ENCODE results near the gene TP53I3.
"Not testable (repeated sequence)": the region's sequence is repeated elsewhere in the genome, so short reads cannot be mapped to it uniquely, and the experiment has no call there.

The TP53I3 gene

GRCh38 chr2:24095171-24095677 lies 10.6 kb upstream of the TP53I3 start:
- DNase-seq (ENCODE audit: low spot score): not testable (repeated sequence)

- not testable (repeated sequence) for DNase-seq (ENCODE audit: low spot score)
Observed at GRCh38 chr2:24093270-24093669, 8.6 kb upstream of the TP53I3 start.

- no peak for DNase-seq (ENCODE audit: low spot score)
Observed at GRCh38 chr2:24088821-24089359, 4.3 kb upstream of the TP53I3 start.

GRCh38 chr2:24087032-24087431 lies 2.4 kb upstream of the TP53I3 start:
- no peak for DNase-seq (ENCODE audit: low spot score)

- DNase-seq (ENCODE audit: low spot score): no peak
Observed at GRCh38 chr2:24086241-24086640, 1.6 kb upstream of the TP53I3 start.

- no peak for DNase-seq (ENCODE audit: low spot score)
Observed at GRCh38 chr2:24085200-24085489, 511 bp upstream of the TP53I3 start.

- DNase-seq (ENCODE audit: low spot score): peak; percentile 80
Observed at GRCh38 chr2:24083567-24084385, 858 bp downstream of the TP53I3 start.

GRCh38 chr2:24082787-24083566 lies 1.7 kb downstream of the TP53I3 start:
- DNase-seq (ENCODE audit: low spot score): no peak

- no peak for DNase-seq (ENCODE audit: low spot score)
Observed at GRCh38 chr2:24080701-24081100, 3.9 kb downstream of the TP53I3 start.

GRCh38 chr2:24077879-24078278 lies 6.8 kb downstream of the TP53I3 start:
- DNase-seq (ENCODE audit: low spot score): no peak

GRCh38 chr2:24077535-24077877 lies 7.1 kb downstream of the TP53I3 start:
- DNase-seq (ENCODE audit: low spot score): no peak

- DNase-seq (ENCODE audit: low spot score): no peak
Observed at GRCh38 chr2:24076849-24077534, 7.6 kb downstream of the TP53I3 start.

GRCh38 chr2:24075915-24076848 lies 8.5 kb downstream of the TP53I3 start, which contains the start of gene SF3B6:
SF3B6 (minus strand) TSS chr2:24076326; CDS start chr2:24076229, 97 bp downstream.
- peak; percentile 80 for DNase-seq (ENCODE audit: low spot score)

GRCh38 chr2:24075259-24075658 lies 9.4 kb downstream of the TP53I3 start:
- DNase-seq (ENCODE audit: low spot score): no peak

GRCh38 chr2:24073816-24074215 lies 10.8 kb downstream of the TP53I3 start:
- no peak for DNase-seq (ENCODE audit: low spot score)

GRCh38 chr2:24072259-24072658 lies 12.4 kb downstream of the TP53I3 start:
- no peak for DNase-seq (ENCODE audit: low spot score)

- no peak for DNase-seq (ENCODE audit: low spot score)
Observed at GRCh38 chr2:24065341-24065740, 19.3 kb downstream of the TP53I3 start.

- DNase-seq (ENCODE audit: low spot score): no peak
Observed at GRCh38 chr2:24058564-24059271, 25.9 kb downstream of the TP53I3 start.

- DNase-seq (ENCODE audit: low spot score): no peak
Observed at GRCh38 chr2:24055750-24056149, 28.9 kb downstream of the TP53I3 start.

- no peak for DNase-seq (ENCODE audit: low spot score)
Observed at GRCh38 chr2:24054366-24055010, 30.1 kb downstream of the TP53I3 start.

Measured in HuH-7 (cell line).